ENCODE data around the gene PPFIBP2.

- TF ChIP-seq POLR2A (IDR thresholded peaks at IDR 0.05) (no peak), CTCF (IDR thresholded peaks at IDR 0.05) (no peak)
These were observed 157.8 kb downstream of the PPFIBP2 start for GRCh38 chr11:7671347-7672215.
